MM.1S (cell line): ENCODE data around the gene COPG1.

Experiments used
- DNase-seq: peaks from one replicate; pipeline ENCODE4 v3.0.0-alpha.2; 2015
- H2AFZ ChIP-seq: fragments of 300-600 bp; sonication (generic); 2 replicates; pipeline ENCODE4 v1.6.0; 2016; ENCODE audit warnings: antibody characterized with exemption, low read length
- H3F3A ChIP-seq: fragments of 300-600 bp; sonication (generic); 2 replicates; pipeline ENCODE4 v1.6.1; 2016; ENCODE audit warnings: mild to moderate bottlenecking, antibody characterized with exemption, low read length, moderate library complexity, mixed read lengths; ENCODE audit not compliant: insufficient read depth
- H3K27ac ChIP-seq: fragments of 300-600 bp; sonication (generic); 2 replicates; pipeline ENCODE4 v1.5.1; 2016; ENCODE audit warnings: mild to moderate bottlenecking, low read length
- H3K27me3 ChIP-seq: fragments of 300-600 bp; sonication (generic); replicated peaks from 2 replicates; pipeline ENCODE4 v1.6.0; 2016; ENCODE audit warnings: low read length; ENCODE audit not compliant: insufficient read depth
- H3K36me3 ChIP-seq: fragments of 300-600 bp; sonication (generic); replicated peaks from 2 replicates; pipeline ENCODE4 v1.6.1; 2016; ENCODE audit warnings: mild to moderate bottlenecking, low read length, mixed read lengths; ENCODE audit not compliant: insufficient read depth
- H3K4me1 ChIP-seq: fragments of 300-600 bp; sonication (generic); 2 replicates; pipeline ENCODE4 v1.6.1; 2016; ENCODE audit warnings: low read length, mixed read lengths
- H3K4me2 ChIP-seq: fragments of 300-600 bp; sonication (generic); 2 replicates; pipeline ENCODE4 v1.6.0; 2016; ENCODE audit warnings: low read depth, low read length
- H3K4me3 ChIP-seq: fragments of 300-600 bp; sonication (generic); 2 replicates; pipeline ENCODE4 v1.5.1; 2016; ENCODE audit warnings: low read length, mixed read lengths
- H3K79me2 ChIP-seq: fragments of 300-600 bp; sonication (generic); 2 replicates; pipeline ENCODE4 v1.6.1; 2016; ENCODE audit warnings: mixed run types, low read length, mixed read lengths
- H3K9ac ChIP-seq: fragments of 300-600 bp; sonication (generic); 2 replicates; pipeline ENCODE4 v1.6.1; 2016; ENCODE audit warnings: low read length, mixed read lengths
- H3K9me2 ChIP-seq: fragments of 300-600 bp; sonication (generic); replicated peaks from 2 replicates; pipeline ENCODE4 v1.6.1; 2016; ENCODE audit warnings: mild to moderate bottlenecking, low read length, mixed read lengths; ENCODE audit not compliant: insufficient read depth
- H3K9me3 ChIP-seq: fragments of 300-600 bp; sonication (generic); replicated peaks from 2 replicates; pipeline ENCODE4 v1.6.1; 2016; ENCODE audit warnings: mild to moderate bottlenecking, low read length, mixed read lengths; ENCODE audit not compliant: insufficient read depth
- H4K20me1 ChIP-seq: fragments of 300-600 bp; sonication (generic); 2 replicates; pipeline ENCODE4 v1.6.1; 2016; ENCODE audit warnings: mild to moderate bottlenecking, low read length, moderate library complexity, mixed read lengths; ENCODE audit not compliant: insufficient read depth
- CTCF ChIP-seq: fragments of 300-600 bp; sonication (generic); IDR thresholded peaks from 2 replicates; pipeline ENCODE4 v1.5.1; 2016; ENCODE audit warnings: antibody characterized with exemption, low read length, mixed read lengths
- EZH2 ChIP-seq: fragments of 300-600 bp; sonication (generic); optimal IDR thresholded peaks from 2 replicates; pipeline ENCODE3; 2017; ENCODE audit warnings: low read depth, mild to moderate bottlenecking, antibody characterized with exemption, low read length, mixed read lengths
- EZH2phosphoT487 ChIP-seq: fragments of 300-600 bp; sonication (generic); IDR thresholded peaks from 2 replicates; pipeline ENCODE4 v1.6.1; 2018; ENCODE audit warnings: antibody characterized with exemption, low read length

COPG1 gene

GRCh38 chr3:129315998-129316247 lies 66.5 kb downstream of the COPG1 start:
- Histone ChIP-seq H3K27me3 (no peaks in the 10 kb centered on the region), H3K9me2 (no peaks in the 10 kb centered on the region), H2AFZ (no peak overlapping the region), H3K4me3 (peak overlapping the region; percentile 93), H3K9ac (peak overlapping the region; percentile 99), H3K4me2 (no peak overlapping the region; the same call in 1 of the 2 replicates), H3K9me3 (no peaks in the 10 kb centered on the region), H3F3A (peaks cover 62% of the 10 kb centered on the region), H3K4me1 (peaks cover 56% of the 10 kb centered on the region), H3K27ac (peak overlapping the region; percentile 99; the same call in 1 of the 2 replicates), H4K20me1 (no peaks in the 10 kb centered on the region), H3K36me3 (no peaks in the 10 kb centered on the region), H3K79me2 (peaks cover 43% of the 10 kb centered on the region)
- no peak for DNase-seq
- TF ChIP-seq CTCF = no peak
- TF ChIP-seq EZH2phosphoT487 = no peak
- TF ChIP-seq EZH2 = no peak

GRCh38 chr3:129316248-129317013 lies 67.0 kb downstream of the COPG1 start:
- Histone ChIP-seq H2AFZ (peak overlapping the region; percentile 82), H3K4me2 (peak overlapping the region; percentile 84), H4K20me1 (no peaks in the 10 kb centered on the region), H3K4me3 (peak overlapping the region; percentile 79), H3K9ac (peak overlapping the region; percentile 99), H3F3A (peaks cover 57% of the 10 kb centered on the region), H3K36me3 (no peaks in the 10 kb centered on the region), H3K4me1 (peaks cover 54% of the 10 kb centered on the region), H3K27ac (peak overlapping the region; percentile 99), H3K9me3 (no peaks in the 10 kb centered on the region), H3K9me2 (no peaks in the 10 kb centered on the region), H3K27me3 (no peaks in the 10 kb centered on the region), H3K79me2 (peaks cover 43% of the 10 kb centered on the region)
- TF ChIP-seq EZH2phosphoT487 = no peak
- peak; percentile 69 for TF ChIP-seq CTCF
- DNase-seq = peak; percentile 86

GRCh38 chr3:129317014-129317771 lies 67.8 kb downstream of the COPG1 start:
- no peaks in the 10 kb centered on the region for H3K36me3 ChIP-seq
- peak overlapping the region; percentile 79 for H3K4me3 ChIP-seq
- no peaks in the 10 kb centered on the region for H3K27me3 ChIP-seq
- no peaks in the 10 kb centered on the region for H3K9me3 ChIP-seq
- peaks cover 49% of the 10 kb centered on the region for H3F3A ChIP-seq
- peak overlapping the region; percentile 99 for H3K9ac ChIP-seq
- H2AFZ ChIP-seq = peak overlapping the region; percentile 82
- peaks cover 52% of the 10 kb centered on the region for H3K4me1 ChIP-seq
- TF ChIP-seq EZH2 = no peak
- no peak for TF ChIP-seq EZH2phosphoT487
- no peak for TF ChIP-seq CTCF
- H3K27ac ChIP-seq = peak overlapping the region; percentile 99
- no peaks in the 10 kb centered on the region for H3K9me2 ChIP-seq
- H4K20me1 ChIP-seq = no peaks in the 10 kb centered on the region
- peak overlapping the region; percentile 84 for H3K4me2 ChIP-seq
- DNase-seq = peak; percentile 5
- peaks cover 43% of the 10 kb centered on the region for H3K79me2 ChIP-seq
